LNCaP clone FGC (cell line): Measurements from ENCODE around the gene MCM3AP.
"Not testable (repeated sequence)": the region's sequence is repeated elsewhere in the genome, so short reads cannot be mapped to it uniquely, and the experiment has no call there.

Source experiments
- DNase-seq: peaks from one replicate; pipeline ENCODE4 v3.0.0-alpha.2; 2011; ENCODE audit warnings: low read depth
- H3K4me3 ChIP-seq: 2 replicates; pipeline ENCODE4 v1.5.1; 2011; ENCODE audit warnings: mild to moderate bottlenecking, low read depth, low read length, control low read depth
- TF ChIP-seq, protein P1 (sequence below): IDR thresholded peaks from 2 replicates; pipeline ENCODE4 v1.5.1; 2012; ENCODE audit warnings: mild to moderate bottlenecking; ENCODE audit not compliant: control insufficient read depth, insufficient read depth; ENCODE audit errors: extremely low read depth

The MCM3AP gene

DNA sequence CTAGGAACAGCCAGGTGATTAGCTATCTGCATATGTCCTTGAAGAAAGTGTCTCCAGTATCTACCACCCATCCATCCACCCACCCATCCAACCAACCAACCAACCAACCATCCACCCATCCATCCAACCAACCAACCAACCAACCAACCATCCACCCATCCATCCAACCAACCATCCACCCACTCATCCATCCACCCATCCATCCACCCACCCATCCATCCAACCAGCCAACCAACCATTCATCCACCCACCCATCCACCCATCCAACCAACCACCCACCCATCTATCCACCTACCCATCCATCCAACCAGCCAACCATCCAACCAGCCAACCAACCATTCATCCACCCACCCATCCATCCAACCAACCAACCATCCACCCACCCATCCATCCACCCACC lies 26.2 kb upstream of the MCM3AP start:
- DNase-seq = no peak
- TF ChIP-seq, protein P1, sequence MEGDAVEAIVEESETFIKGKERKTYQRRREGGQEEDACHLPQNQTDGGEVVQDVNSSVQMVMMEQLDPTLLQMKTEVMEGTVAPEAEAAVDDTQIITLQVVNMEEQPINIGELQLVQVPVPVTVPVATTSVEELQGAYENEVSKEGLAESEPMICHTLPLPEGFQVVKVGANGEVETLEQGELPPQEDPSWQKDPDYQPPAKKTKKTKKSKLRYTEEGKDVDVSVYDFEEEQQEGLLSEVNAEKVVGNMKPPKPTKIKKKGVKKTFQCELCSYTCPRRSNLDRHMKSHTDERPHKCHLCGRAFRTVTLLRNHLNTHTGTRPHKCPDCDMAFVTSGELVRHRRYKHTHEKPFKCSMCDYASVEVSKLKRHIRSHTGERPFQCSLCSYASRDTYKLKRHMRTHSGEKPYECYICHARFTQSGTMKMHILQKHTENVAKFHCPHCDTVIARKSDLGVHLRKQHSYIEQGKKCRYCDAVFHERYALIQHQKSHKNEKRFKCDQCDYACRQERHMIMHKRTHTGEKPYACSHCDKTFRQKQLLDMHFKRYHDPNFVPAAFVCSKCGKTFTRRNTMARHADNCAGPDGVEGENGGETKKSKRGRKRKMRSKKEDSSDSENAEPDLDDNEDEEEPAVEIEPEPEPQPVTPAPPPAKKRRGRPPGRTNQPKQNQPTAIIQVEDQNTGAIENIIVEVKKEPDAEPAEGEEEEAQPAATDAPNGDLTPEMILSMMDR = no peak
- no peak overlapping the region for H3K4me3 ChIP-seq

DNA sequence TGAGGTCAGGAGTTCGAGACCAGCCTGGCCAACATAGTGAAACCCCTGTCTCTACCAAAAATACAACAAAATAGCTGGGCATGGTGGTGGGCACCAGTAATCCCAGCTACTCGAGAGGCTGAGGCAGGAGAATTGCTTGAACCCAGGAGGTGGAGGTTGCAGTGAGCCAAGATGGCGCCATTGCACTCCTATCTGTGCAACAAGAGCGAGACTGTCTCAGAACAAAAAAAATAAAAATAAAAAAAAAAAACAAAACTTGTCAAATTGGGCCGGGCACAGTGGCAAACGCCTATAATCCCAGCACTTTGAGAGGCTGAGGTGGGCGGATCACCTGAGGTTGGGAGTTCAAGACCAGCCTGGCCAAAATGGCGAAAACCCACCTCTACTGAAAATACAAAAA lies 24.8 kb upstream of the MCM3AP start:
- H3K4me3 ChIP-seq, DNase-seq: not testable (repeated sequence)

DNA sequence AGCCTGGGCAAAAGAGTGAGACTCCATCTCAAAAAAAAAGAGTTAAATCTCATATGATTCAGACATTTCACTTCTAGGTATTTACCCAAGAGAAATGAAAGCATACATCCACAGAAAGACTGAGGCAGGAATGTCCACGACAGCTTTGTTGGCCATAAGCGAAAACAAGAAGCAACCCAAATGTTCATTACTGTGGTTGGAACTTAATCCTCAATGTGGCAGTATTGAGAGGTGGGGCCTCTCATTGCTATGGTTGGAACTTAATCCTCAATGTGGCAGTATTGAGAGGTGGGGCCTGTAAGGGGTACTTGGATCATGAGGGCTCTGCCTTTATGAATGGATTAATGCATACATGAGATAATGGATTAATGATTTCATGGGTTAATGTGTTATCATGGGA lies 23.0 kb upstream of the MCM3AP start:
- TF ChIP-seq, protein P1 = no peak
- DNase-seq = no peak
- H3K4me3 ChIP-seq = no peak overlapping the region

DNA sequence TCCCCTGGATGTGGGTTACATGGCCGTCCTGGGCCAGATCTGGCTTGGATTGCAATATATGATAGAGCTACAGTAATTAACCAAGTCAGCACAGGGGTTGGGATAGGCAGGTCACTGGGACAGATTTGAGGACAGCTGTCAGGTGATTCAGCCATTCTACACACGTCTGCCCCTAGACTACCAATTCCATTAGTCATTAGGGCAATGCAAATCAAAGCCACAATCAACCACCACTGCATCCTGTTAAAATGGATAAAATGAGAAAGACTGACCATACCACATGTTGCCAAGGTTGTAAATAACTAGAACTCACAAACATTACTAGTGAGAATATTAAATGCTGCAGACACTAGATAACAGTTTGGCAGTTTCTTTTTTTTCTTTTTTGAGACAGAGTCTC lies 22.2 kb upstream of the MCM3AP start:
- TF ChIP-seq, protein P1 = no peak
- H3K4me3 ChIP-seq = no peak overlapping the region
- DNase-seq = no peak

DNA sequence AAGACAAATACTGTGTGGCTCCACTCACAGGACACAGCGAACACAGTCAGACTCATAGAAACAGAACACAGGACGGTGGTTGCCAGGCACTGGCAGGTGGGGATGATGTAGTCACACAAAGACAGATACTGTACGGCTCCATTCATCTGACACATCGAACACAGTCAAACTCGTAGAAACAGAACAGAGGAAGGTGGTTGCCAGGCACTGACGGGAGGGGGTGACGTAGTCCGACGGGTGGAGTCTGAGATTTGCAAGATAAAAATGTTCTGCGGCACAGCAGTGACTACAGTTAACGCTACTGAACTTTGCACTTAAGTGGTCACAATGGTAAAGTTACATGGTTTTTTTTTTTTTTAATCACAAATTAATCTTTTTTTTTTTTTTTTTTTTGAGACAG lies 19.5 kb upstream of the MCM3AP start:
- H3K4me3 ChIP-seq = no peak overlapping the region
- TF ChIP-seq, protein P1 = no peak
- DNase-seq = no peak

DNA sequence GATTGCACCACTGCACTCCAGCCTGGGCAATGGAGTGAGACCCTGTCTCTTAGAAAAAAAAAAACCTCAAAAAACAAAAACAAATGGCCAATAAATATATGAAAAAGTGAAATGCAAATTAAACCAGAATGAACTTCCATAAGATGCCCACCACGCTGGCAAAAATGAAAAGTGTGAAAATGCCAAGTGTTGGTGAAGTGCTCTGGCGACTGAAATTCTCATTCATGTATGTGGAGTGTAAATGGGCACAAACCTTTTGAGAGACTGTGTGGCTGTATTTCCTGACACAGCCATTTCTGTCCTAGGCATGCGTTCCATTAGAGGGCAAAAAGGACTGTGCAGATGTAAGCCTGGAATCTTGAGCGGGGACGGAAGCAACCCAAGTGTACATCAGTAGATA lies 19.0 kb upstream of the MCM3AP start:
- TF ChIP-seq, protein P1 = no peak
- no peak overlapping the region for H3K4me3 ChIP-seq
- no peak for DNase-seq

DNA sequence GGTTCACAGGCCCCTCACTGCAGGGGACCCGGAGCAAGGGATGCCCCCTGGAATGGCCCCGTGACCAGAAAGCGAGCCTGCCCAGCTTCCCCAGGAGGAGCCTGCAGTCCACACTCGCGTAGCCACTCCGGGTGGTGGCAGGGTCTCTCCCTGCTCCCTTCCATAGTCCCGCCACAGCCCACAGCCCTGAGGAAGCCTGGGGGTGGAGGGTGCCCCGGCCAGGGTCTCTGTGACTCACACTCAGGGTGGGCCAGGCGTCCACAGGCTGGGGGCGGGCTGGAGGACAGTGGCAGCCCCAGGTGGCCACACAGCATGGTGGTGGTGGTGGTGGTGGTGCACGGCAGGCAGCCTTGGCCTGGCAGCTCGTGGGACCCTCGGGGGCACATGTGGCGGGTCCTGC lies 16.3 kb upstream of the MCM3AP start:
- TF ChIP-seq, protein P1 = no peak
- DNase-seq = no peak
- H3K4me3 ChIP-seq = no peak overlapping the region

DNA sequence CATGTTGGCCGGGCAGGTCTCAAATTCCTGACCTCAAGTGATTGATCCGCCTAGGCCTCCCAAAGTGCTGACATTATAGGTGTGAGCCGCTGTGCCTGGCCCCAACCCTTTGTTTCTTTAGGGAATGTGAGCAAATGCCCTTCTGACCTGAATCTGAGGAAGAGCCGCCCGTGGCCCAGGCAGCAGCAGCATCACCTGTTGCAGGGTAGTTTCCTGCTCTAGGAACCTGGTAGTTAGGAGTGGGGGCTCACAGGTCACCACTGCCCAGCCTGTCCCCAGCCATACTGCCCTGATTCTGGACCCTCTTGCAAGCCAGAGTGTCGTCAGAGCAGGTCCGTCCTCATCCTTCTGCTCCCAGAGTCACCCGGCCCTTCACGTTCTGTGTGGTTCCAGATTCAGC lies 13.8 kb upstream of the MCM3AP start:
- DNase-seq = no peak
- TF ChIP-seq, protein P1 = no peak
- H3K4me3 ChIP-seq = no peak overlapping the region
